ENCODE data around the gene SPOCK1.
"Not testable (repeated sequence)": the region's sequence is repeated elsewhere in the genome, so short reads cannot be mapped to it uniquely, and the experiment has no call there.

The SPOCK1 gene

DNA sequence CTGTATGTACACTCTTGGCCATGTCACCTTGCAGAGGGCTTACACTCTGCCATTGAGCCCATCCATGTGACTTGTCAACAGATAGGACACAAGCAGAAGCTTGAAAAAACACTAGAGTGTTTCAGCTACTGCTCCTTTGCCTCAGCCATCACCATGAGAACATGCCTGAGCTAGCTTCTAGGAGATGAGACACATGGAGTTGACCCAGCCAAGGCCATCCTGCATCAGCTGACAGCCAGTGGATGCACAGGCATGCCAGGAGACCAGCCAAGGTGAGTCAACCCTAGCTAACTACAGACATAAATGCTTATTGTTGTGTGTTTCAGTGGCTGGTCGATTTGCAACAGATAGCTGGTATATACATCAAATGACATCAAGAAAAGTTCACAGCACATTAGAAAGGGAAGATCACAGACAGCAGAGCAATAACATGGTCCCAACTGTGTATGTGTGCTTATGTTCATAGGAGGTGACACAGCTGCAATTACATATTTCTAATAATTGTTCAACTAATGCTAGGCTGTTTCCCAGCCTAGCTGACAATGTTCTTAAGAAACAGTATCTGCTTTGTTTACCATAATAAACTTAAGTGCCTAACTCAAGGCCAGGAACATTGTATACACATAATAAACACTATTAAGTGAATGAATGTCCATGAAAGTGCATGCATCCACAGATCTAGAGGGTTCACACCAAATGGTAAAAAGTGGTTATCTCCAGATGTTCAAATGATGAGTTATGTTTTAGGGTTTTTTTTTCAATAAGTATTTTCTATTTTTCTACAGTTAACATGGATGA lies 105.7 kb downstream of the SPOCK1 start:
- no peak for DNase-seq

DNA sequence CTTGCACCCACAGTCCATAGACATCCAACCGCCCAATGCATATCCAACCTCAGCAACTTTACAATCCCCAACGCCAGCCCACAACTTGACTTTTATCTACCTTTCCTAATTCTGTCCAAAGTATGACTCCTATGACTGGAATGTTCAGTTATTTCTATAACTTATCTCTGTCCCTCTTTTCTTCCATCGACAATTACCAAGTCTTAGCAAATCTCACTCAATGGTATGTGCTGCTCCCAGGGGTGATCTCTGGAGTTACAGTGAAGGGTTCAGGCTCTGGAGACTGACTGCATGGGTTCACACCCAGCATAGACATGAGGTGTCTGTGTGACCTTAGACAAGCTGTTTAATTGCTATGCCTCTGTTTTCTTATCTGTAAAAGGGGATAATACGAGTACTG lies 106.9 kb downstream of the SPOCK1 start:
- DNase-seq = no peak

DNA sequence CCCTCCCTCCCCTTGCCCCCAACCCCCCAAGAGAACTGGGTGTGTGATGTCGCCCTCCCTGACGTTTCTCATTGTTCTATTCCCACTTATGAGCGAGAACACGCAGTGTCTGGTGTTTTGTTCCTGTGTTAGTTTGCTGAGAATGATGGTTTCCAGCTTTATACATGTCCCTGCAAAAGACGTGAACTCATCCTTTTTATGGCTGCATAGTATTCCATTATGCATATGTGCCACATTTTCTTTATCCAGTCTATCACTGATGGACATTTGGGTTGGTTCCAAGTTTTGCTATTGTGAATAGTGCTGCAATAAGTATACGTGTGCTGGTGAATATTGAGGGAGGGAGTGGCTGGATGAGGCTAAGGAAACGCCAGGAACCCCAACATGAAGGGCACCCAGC lies 108.1 kb downstream of the SPOCK1 start:
- not testable (repeated sequence) for DNase-seq

DNA sequence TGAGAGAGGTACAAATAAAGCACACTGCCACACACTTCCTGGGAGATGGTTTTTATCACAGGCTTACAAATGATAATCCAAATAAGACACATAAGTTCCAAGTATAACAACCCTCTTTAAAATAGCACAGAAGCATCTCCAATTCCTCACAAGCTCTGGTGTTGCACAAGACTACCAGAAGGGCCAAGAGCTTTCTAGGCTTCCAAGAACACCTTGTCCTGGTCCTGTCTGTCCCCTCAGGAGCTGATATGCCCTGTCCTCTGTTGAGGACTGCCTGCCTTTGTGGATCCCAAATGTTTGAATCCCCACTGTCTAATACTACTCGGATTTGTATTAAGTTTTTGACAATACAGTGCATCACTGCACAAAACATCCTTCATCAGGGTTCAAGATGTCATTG lies 110.1 kb downstream of the SPOCK1 start:
- no peak for DNase-seq

DNA sequence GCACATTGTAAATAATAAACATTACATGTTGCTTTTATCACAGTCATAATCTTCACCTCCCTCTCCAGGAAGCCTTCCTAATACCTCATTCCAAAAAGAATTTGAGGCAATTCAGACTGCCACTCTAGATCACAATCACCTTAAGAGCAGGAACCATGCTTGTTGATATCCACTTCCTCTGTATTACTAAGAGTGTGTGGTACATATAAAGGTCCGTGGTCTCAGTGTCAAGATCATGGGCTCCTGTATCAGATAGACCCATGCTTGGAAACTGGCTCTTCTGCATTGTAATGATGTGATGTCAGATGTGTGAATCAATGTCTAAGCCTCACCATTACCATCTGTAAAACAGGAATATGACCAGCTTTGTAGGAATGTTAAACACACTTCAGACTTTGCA lies 114.1 kb downstream of the SPOCK1 start:
- no peak for DNase-seq

DNA sequence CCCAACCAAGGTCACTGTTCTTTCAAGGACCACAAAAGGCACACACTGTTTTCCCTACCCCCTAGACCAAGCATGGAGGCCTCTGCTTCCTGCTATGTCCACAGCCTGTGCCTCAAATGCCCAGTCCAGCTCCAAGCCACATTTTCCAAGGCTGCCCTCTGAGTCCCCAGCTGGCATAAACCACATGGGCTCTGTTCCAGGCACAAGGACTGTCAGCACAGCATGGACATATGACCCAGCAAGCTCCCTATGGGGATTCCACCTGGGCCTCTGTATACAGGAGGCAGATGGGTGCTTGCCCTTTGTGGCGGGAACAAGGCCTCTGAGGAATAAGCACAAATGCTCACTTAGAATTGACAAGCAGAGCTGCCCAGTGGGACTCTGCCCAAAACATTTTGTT lies 115.2 kb downstream of the SPOCK1 start:
- no peak for DNase-seq

DNA sequence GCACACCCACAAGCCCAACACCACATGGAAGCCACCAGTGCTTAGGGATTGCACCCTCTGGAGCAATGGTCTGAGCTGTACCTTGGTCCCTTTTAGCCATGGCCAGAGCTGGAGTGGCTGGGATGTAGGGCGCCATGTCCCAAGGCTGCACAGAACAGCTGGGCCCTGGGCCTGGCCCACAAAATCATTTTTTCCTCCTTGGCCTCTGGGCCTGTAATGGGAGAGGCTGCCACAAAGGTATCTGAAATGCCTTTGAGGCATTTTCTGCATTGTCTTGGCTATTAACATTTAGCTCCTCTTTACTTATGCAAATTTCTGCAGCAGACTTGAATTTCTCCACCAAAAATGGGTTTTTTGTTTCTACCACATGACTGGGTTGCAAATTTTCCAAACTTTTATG lies 117.6 kb downstream of the SPOCK1 start:
- DNase-seq = no peak

DNA sequence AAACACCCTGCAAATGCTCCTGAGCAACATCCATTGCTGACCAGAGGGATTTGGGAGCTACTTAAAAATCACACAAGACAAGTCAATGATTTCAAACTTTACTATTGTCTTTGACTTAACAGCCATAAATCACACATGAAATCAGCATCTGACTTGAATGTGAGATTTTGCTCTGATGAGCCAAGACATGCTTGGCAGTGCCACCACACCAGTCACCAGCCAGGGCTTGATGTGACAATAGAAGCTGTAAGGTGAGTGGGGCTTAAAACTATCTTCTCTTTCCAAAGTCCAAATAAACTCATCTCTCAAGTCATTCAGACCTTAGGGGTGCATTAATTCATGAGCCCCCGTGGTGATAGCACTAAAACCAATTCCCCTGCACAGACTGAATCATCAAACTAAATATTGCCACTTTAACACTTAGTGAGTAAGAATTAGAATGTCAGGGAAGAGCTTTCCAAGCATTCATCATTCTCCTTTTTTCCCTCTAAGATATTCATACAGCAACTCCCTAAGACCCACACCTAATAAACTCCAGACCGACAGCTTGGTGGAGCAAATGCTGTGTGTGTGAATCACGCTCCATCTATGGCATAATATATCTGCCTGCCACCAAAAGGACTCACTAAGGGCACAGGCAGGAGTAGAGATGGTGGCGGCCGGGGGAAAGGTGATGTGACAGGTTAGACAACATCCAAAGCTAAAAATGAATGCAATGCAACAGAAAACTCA lies 119.4 kb downstream of the SPOCK1 start:
- DNase-seq = no peak

DNA sequence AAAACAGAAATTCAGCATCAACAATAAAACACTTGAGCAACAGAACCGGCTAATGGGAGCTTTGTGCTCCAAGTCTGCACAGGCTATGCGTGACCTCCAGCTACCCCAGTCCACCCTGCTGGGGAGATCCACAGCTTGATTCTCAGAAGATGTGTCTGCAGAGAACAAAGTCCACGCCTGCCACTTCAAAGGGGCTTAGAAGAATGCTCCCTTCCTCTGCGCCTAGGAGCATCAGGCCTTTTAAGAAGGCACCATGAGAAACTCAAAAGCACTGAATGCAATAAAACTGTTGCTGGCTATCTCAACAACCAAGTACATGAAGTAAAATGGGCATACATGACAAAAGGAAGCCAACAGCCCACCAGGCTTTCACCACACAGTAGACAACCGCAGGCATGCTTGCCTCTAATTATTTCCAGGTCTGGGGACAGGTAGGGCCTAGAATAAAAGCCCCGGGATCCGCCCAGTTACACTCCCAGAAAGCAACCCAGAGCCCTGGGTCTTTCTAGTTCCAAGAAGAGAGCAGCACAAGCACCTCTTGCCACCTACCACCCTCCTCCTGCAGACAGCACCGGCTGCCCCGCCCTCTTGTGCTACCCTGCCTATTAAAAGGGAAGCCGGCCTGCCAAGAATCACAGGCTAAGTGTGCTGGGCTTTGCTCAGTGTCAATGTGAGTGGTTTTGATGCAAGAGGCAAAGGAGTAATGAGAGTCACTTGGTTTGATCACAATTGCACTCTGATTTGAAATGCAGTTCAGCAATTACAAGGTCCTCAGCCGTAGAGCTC lies 123.2 kb downstream of the SPOCK1 start:
- no peak for DNase-seq

DNA sequence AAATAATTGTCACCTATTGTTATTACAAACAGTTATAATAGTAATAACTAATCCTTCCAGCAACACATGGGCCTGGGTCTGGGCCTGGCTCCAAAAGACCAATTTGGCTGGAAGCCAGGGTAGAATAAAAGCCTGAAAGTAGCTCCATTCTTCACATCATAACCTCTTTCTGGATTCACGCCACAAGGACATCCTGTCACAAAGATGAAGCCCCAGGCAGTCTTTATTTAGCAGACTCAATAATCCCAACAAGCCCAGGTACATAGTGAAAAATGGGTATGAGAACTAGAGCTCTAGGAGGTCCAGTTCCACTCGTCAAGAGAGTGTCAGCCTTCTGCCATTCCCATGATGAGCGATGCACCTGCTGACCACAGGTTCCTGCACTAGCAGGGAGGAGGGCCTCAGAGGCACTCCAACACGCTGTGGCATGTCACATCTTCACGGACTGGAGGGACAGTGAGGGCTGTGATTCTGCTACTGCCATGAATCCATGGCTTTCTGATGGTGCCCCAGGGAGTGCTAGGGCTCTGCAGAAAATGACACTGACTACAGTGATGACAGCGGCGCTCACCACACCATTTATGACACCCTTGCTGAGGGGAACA lies 124.9 kb downstream of the SPOCK1 start:
- no peak for DNase-seq

DNA sequence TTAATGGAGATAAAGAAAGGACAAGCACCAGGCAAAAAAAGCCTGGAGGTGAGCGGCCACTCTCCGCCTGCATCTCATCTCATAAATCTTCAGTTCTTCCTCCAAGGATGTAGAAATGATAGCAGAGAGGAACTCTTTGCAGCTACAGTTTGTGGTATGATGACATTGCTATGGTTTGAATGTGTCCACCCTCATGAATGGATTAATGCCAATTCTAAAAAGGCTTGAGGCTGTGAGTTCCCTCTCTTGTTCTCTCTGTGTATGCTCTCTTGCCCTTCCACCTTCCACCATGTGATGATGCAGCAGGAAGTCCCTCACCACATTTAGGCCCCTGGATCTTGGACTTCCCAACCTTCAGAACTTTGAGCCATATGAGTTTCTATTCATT lies 126.4 kb downstream of the SPOCK1 start:
- DNase-seq = no peak

DNA sequence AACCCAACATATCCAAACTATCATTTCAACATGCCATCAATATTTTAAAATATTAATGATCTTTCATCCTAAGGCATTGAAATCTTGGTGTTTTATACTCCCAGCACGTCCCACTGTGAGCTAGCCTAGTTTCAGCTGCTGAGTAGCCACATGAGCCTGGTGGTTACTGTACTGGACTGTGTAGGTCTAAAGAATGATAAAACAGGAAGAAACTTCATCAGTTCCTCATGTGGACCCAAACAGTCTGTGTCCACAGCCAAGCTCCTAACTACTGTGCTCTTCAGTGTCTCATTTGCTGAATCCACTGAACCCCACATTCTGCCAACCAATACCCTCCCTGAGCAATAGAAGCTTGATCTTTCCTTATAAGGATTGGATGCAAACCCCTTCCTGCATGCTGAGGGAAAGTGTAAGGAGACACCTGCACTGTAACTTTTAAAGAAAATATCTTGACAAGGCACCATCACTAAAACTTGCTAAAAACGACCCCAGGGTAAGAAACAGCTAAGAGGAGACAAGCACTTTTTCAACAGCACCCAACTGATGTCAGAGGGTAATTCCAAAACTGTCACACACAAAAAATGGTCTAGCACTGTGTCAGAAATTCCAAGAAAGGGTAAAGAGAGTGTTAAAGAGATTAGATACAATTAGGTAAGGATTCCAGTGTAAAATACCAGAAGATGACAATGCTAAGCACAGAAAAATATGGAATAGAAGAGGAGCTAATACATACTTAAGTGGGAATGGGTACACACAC lies 126.9 kb downstream of the SPOCK1 start:
- no peak for DNase-seq

DNA sequence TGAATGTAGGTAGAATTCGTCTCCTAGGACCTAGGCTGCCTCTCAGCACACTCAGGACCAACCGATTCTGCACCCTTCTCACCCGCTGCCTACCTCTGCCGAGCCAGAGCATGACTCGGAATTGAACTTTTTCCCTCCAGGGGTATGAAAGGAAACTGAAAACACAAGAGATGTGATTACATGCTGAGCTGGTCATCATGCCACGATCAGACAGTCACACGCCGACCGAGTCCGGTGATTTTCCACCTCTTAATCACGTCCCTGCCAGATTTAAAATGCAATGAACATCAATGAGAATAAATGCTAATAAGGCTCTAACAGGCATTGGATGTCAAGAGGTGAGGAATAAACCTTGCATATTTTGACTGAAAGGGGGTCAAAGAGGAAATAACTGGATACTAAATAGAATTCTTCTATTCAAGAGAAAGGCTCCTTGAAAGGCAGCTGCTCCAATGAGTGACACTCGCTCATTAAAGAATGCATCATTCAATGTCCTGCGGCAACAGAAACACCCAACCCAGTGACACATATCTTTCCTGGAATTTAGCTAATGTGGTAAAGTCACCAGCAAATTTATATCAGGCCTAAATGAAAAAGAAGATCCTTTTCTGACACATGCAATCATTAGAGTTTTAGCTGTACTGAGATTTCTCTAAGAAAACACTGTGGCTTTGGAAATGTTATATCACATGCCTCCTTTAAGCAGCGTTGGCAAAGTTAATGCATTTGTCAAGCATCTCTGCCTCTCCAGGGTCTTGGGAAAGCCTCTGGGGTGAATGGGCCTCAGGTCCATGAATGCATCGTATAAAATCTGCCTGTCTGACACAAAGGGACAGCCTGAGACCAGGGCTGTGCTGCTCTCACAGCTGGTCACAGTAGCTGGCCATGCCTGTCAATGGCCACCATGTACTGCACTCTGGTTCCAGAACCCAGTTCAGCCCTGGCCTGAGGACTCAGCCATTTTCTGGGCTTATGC lies 128.7 kb downstream of the SPOCK1 start:
- no peak for DNase-seq

DNA sequence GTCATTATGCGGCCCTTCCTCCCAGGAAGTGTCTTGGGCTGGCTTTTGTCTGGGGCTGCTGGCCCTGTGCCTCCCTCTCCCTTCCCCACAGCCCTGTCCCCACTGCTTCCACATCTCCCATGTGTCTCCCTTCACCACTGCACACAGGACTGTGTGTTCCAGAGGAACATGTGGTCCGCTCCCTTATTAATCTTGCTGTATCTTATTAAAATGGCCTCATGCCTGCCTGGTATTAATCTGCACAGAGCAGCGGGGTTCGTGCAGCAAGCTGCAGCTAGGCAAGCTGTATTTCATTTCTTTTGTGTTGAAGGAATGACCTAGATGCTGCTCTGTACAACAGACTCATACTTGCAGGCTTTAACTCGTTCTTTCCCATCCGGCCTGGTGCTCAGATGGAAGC lies 130.5 kb downstream of the SPOCK1 start:
- DNase-seq = no peak

DNA sequence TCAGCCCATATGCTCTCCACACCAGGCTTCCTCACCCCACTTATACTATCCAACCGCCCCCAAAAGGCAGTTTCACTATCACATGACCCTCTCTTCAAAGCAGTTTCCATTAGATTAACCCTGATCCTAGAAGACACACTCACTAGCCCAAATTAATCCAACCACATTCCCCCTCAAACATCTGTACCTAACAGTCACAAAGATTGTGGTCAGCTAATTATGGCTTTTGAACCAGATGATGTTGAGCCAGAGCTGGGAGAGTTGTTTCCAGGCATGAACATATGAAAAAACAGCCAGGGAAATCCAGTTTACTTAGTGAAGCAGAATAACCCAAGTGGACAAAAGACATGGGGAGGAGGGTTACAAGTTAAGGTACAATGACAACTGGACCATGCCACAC lies 131.2 kb downstream of the SPOCK1 start:
- DNase-seq = no peak

DNA sequence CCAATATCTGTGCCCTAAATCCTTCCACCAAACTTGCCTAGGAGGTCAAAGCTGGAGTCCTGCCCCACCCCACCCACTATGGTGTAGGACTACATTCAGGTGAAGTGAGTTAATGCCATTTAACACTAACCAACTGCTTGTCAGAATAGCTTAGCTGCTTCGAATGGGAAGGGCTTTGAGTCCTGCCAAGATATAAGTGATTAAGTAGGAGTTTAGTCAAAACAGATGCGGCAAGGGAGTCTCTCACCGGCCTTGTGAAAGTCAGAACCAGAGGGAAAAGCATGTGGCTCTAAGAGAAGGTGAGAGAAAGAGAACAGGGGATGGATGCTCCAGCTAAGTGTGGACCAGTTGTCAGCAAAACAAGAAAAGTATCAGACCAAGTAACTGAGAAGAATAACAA lies 132.6 kb downstream of the SPOCK1 start:
- DNase-seq = no peak

DNA sequence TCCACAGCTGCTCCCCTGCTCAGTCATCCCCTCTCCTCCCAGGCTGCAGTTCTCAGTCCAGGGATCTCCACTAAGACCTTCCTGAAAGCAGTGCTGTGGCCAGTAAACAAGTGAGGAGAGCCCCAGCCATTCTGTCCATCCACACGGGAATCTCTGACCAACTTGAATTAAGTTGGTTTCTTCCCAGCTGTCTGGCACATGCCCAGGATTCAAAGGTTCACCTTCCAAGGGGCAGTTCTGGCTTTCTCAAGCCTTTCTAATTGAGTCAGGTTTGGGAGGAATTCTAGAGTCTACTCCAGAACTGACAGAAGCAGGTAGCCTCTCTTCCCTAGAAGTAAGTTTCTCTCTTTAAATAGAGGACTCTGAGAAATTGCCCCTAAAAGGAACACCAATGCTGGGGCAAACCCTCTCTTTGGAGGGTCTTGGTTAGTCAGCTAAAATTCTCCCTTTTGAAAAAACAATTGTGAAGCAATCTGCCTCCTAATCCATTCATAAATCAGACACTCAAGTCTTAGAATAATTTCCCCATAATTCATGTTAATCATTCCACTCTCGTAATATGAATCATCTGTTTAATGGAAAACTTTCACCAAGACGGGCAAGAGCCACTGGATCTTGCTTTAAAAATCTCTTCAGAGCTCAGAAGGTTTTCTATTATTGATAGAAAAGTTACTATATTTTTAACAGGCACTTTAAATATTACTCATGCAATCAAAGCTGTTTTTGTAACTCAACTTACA lies 133.8 kb downstream of the SPOCK1 start:
- no peak for DNase-seq

DNA sequence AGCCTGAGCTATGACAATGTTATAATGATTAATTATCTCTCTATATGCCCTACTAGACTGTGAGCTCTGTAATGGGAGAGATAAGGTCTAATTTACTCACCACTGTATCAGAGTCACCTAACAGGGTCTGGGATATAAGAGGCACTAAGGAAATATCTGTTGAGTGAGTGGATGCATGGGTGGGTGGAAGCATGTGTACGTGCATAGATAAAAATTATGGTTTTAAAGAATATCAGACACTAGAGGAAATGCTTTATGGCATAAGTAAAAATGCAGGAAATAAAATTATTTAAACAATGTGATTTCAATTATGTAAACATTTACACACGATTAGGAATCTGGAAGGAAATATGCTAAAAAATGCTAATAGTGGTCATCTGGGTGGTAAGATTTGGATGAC lies 137.8 kb downstream of the SPOCK1 start:
- DNase-seq = no peak

DNA sequence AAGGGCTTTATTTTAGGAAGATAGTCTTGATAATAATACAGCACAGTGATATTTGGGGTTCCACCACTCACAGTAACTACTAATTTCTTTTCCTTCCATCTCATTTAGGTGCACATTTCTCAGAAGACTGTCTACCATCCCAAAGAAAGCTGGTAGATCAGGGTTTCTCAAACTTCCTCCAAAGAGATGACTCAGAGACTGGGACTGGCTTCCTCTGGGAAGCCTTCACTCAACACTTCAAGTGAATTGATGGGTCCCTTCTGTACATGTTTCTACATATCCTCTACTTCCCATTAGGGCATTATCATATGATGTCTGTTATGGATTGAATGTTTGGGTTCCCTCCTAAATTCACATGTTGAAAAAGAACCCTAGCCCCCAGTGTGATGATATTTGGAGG lies 138.5 kb downstream of the SPOCK1 start:
- no peak for DNase-seq

DNA sequence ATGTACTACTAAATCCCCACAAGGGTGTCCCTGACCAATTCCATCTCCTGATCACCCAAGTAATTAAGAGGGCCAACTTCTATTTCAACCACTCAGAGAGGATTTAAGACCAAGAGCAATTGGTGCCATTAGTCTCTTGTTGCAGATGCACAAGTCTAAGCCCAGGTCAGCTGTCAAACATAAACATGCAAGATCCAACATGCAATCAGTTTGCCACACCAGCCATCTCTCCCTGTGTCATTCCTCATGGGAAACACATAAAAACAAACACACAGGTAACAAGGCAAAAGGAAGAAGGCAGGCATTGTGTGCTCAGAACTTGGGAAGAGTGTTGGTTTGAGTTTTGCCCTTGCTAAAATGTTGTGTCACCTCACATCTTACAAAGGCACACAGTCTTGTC lies 139.2 kb downstream of the SPOCK1 start:
- no peak for DNase-seq

DNA sequence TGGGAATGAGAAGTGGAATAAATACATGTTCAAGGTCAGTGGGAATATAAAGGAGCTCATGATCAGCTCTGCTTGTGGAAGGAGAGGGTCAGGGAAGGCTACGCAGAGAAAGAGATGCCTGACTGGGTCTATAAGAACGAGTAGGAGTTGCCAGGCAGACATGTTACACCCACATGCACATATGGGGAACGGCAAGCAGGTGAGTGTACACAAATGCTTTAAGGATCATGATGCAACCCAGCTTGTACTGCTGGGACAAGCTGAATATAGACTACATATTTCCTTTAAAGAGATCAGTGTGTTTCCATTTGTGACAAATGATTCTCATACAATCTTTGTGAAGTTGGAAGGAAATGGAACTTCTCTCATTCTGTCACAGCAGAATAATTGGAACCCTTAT lies 141.7 kb downstream of the SPOCK1 start:
- no peak for DNase-seq
